MCF 10A (cell line): ENCODE measurements around the gene ZNF267. TPM values are rescaled to one million over a fixed set of nuclear protein-coding genes. Genes with fewer than 3 reads are reported as not detected.
"Not testable (repeated sequence)": the region's sequence is repeated elsewhere in the genome, so short reads cannot be mapped to it uniquely, and the experiment has no call there.

Experiments
- BruUV-seq: library from RNA; stranded (reverse); fragments of 400-500 nt; replicated peaks from 2 replicates; lab custom pipeline; 2021; lab: Mats Ljungman, UMichigan
- CTCF ChIA-PET: fragments of 300-600 bp; sonication (Branson Sonifier 250); formaldehyde crosslinking; extraction: SDS; loops from one replicate; lab custom pipeline; 2021; ENCODE audit warnings: antibody characterized with exemption, inconsistent platforms; lab: Yijun Ruan, JAX
- POLR2A ChIA-PET: fragments of 300-600, 350-650 bp; sonication (Branson Sonifier 250); formaldehyde crosslinking; extraction: SDS; loops from one replicate; lab custom pipeline; 2020; ENCODE audit warnings: antibody characterized with exemption, inconsistent platforms; lab: Yijun Ruan, JAX
- DNase-seq: peaks from one replicate; pipeline ENCODE4 v3.0.0-alpha.2; 2018; ENCODE audit not compliant: unreplicated experiment
- H3K27ac Mint-ChIP-seq: one replicate; pipeline ENCODE4 v1.8.0; 2022; ENCODE audit warnings: mild to moderate bottlenecking, low read depth, mixed read lengths; ENCODE audit not compliant: unreplicated experiment
- H3K27me3 Mint-ChIP-seq: one replicate; pipeline ENCODE4 v1.8.0; 2022; ENCODE audit warnings: mixed read lengths; ENCODE audit not compliant: insufficient read depth, unreplicated experiment
- H3K36me3 Mint-ChIP-seq: one replicate; pipeline ENCODE4 v1.8.0; 2022; ENCODE audit warnings: mild to moderate bottlenecking, moderate library complexity, mixed read lengths; ENCODE audit not compliant: insufficient read depth, unreplicated experiment
- H3K4me1 Mint-ChIP-seq: one replicate; pipeline ENCODE4 v1.8.0; 2022; ENCODE audit warnings: mixed read lengths; ENCODE audit not compliant: insufficient read depth, unreplicated experiment
- H3K4me3 Mint-ChIP-seq: one replicate; pipeline ENCODE4 v1.8.0; 2022; ENCODE audit warnings: mild to moderate bottlenecking, moderate library complexity, mixed read lengths; ENCODE audit not compliant: unreplicated experiment
- H3K9me3 Mint-ChIP-seq: one replicate; pipeline ENCODE4 v1.8.0; 2022; ENCODE audit warnings: mixed read lengths; ENCODE audit not compliant: unreplicated experiment
- intact Hi-C: fragments of 100-400 bp; cut with micrococcal nuclease; formaldehyde crosslinking; loops from 2 replicates; pipeline ENCODE4 v1.14.1; 2022
- total RNA-seq: library from RNA; stranded (reverse); gene quantifications from 2 replicates; pipeline ENCODE4 v1.2.3, GENCODE V29; 2022

The ZNF267 gene
- total RNA-seq, 1 experiment from 2014 or later = 10.1 TPM

- H3K9me3 Mint-ChIP-seq, DNase-seq, H3K36me3 Mint-ChIP-seq, H3K4me3 Mint-ChIP-seq, POLR2A ChIA-PET, H3K27ac Mint-ChIP-seq, intact Hi-C loops, H3K27me3 Mint-ChIP-seq, BruUV-seq, H3K4me1 Mint-ChIP-seq, CTCF ChIA-PET: not testable (repeated sequence)
These were observed 78.6 kb downstream of the ZNF267 start for GRCh38 chr16:31952206-31952605.

DNA sequence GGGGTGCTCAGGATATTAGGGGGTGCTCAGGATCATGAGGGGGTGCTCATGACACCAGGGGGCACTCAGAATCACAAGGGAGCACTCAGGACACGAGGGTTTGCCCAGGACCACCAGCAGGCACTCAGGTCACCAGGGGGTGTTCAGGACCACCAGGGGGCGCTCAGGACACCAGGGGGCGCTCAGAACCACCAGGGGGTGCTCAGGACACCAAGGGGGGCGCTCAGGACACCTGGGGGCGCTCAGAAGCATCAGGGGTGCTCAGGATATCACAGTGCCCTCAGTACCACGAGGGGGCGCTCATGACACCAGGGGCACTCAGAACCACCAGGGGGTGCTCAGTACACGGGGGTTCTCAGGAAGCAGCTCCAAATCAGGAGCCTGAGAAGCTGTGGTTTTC lies 82.6 kb downstream of the ZNF267 start:
- POLR2A ChIA-PET, H3K27me3 Mint-ChIP-seq: not testable (repeated sequence)
- CTCF ChIA-PET = interaction anchor here (0.7 kb wide), 1 partner anchor 56 kb away, joined by 3 read pairs; no protein-coding TSS in a partner anchor

DNA sequence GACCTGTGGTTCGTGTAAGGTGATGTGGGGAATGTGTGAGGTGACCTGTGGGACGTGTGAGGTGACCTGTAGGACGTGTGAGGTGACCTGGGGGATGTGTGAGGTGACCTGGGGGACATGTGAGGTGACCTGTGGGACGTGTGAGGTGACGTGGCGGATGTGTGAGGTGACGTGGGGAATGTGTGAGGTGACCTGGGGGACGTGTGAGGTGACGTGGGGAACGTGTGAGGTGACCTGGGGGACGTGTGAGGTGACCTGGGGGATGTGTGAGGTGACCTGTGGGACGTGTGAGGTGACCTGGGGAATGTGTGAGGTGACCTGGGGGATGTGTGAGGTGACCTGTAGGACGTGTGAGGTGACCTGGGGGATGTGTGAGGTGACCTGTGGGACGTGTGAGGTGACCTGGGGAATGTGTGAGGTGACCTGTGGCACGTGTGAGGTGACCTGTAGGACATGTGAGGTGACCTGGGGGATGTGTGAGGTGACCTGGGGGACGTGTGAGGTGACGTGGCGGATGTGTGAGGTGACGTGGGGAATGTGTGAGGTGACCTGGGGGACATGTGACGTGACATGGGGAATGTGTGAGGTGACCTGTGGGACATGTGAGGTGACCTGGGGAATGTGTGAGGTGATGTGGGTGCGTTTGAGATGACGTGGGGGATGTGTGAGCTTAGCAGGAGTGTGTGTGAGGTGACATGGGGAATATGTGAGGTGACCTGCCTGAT lies 86.7 kb downstream of the ZNF267 start:
- H3K27me3 Mint-ChIP-seq, H3K4me1 Mint-ChIP-seq, POLR2A ChIA-PET, BruUV-seq, H3K4me3 Mint-ChIP-seq, CTCF ChIA-PET, DNase-seq, H3K9me3 Mint-ChIP-seq, intact Hi-C loops, H3K27ac Mint-ChIP-seq, H3K36me3 Mint-ChIP-seq: not testable (repeated sequence)

More for the DNA sequence above, 82.6 kb downstream of the ZNF267 start:
- DNase-seq, H3K27ac Mint-ChIP-seq, intact Hi-C loops, H3K4me3 Mint-ChIP-seq, H3K36me3 Mint-ChIP-seq, H3K4me1 Mint-ChIP-seq, H3K9me3 Mint-ChIP-seq, BruUV-seq: not testable (repeated sequence)
